Measurements from ENCODE around the gene NDUFB6.
"Not testable (repeated sequence)": the region's sequence is repeated elsewhere in the genome, so short reads cannot be mapped to it uniquely, and the experiment has no call there.

The NDUFB6 gene

GRCh38 chr9:32570262-32570661, 2.7 kb downstream of the NDUFB6 start:
- no peak for DNase-seq

- DNase-seq, result no peak
Measured at GRCh38 chr9:32566770-32567169, 6.2 kb downstream of the NDUFB6 start.

- no peak for DNase-seq
Measured at GRCh38 chr9:32565967-32566366, 7.0 kb downstream of the NDUFB6 start.

DNA sequence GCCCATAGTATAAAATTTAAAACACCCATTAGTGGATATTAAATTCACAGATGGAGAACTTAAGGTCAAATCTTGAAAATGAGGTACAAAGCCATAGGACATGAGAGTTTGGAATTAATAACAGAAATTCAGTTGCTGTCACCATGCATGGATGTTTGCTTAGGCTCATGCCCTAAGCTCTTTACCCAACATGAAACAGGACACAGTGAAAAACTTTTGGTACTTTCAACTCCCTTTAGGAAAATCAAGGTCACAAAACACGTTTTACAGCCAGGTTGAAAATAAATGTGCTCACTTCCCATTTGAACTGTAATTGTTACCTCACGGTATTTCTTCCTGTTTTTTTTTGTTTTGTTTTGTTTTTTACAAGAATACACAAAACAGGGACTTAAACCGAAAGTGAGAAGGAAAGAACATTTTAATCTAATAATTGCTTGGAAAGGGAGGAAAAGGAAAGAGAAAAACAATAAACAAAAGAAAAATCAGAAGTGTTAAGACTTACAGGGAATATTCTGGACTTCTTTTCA, 14.5 kb downstream of the NDUFB6 start:
- no peak for DNase-seq

DNA sequence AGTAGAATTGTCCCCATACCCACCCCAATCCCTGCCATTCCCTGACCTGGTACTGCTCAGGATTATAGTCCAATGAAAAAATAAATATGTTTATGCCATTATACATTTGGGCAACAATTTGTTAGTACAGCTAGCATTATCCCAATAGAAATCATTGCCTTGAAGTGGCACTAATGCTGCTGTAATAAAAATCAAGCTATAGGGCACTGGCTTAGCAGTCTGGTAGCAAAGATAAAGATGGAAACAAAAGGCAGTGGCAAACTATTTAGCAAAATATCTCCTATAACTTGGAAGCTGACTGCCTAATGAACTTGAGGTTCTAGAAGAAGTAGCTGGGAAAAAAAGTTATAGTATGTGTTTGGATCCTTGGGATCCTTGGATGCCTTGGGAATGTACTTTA, 18.4 kb downstream of the NDUFB6 start:
- no peak for DNase-seq

- no peak for DNase-seq
Measured at GRCh38 chr9:32554107-32554506, 18.9 kb downstream of the NDUFB6 start.

DNA sequence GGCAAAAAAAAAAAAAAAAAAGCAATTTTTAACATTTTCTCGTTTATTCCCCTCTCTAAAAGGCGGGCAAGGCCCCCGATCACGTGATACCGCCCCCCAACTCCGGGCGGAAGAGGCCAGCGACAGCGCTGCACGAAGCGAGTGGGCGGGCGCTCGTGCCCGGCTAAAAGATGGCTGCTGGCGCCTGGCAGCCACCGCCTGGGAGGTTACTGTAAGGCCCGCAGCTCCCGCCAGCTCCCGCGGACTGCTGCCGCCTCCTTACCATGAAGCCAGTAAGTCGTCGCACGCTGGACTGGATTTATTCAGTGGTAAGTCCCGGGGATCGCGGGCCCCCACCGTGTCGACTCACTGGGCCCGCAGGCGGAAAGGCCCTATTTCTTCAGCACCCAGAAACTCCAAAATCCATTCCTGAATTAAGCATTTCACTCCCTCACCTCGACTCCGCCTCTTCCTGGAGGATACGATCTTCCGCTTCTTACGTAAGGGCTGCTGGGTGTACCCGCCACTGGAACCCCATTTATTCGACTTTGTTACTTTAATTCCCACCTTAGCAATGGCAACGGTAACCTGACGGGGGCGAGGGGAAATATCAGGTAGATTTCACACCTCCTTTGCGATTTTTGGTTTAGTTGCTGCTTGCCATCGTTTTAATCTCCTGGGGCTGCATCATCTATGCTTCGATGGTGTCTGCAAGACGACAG, 20.6 kb downstream of the NDUFB6 start, which contains the start of the genes SMIM27 and TOPORS:
SMIM27 (plus strand) TSS at position 156 of the 701 bp plus-strand sequence; CDS start at position 264, 108 bp downstream.
TOPORS (minus strand) TSS at position 415 of the 701 bp plus-strand sequence; CDS start at position 265, 150 bp downstream.
- peak; percentile 92 for DNase-seq

- DNase-seq, result peak; percentile 79
Measured at GRCh38 chr9:32551276-32552051, 21.5 kb downstream of the NDUFB6 start.

- DNase-seq, result peak; percentile 94
Measured at GRCh38 chr9:32550562-32551275, 22.2 kb downstream of the NDUFB6 start.

- peak; percentile 11 for DNase-seq
Measured at GRCh38 chr9:32550150-32550561, 22.8 kb downstream of the NDUFB6 start.

DNA sequence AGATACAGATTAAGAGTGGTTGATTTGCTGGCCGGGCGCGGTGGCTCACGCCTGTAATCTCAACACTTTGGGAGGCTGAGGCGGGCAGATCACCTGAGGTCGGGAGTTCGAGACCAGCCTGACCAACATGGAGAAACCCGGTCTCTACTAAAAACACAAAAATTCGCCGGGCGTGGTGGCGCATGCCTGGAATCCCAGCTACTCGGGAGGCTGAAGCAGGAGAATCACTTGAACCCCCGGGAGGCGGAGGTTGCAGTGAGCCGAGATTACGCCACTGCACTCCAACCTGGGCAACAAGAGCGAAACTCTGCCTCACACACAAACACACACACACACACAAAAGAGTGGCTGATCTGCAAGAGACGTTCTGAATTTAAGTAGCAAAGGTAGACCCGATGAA, 24.7 kb downstream of the NDUFB6 start:
- DNase-seq, result not testable (repeated sequence)

DNA sequence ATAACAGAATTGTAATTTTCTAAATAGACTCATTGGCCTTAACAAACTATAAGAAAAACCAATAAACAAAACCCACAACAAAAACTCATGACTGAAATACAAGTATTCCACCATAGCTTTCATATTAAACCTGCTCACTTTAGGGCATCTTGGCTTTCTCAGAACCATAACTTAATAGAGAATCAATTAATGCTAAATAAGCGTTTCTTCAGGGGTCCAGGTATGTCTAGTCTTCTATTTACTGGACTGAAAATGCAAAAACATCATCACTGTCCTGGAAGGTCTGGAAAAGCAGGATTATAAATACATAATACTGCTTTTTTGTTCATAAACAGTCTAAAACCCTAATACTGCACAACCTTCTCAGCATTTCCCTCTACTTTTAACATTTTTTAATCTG, 27.1 kb downstream of the NDUFB6 start:
- DNase-seq, result no peak

DNA sequence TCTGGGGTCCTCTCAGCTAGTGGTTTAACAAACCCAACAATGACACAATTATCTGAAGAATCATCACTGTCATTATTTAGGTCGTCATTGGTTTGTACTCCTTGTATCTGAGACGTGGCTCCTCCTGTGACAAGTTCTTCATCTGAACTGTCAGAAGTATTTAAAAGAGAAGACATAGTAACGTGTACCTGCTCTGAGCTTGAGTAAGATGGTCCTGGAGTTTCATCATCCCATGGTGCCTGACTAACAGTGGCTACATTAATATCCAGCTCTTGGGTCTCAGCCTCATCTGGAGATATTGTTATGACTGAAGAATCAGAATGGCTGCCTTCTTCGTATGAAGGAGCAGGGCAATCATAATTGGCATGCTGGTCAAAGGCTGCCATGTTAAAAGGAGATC, 29.9 kb downstream of the NDUFB6 start:
- DNase-seq, result no peak

GRCh38 chr9:32533816-32534215, 39.1 kb downstream of the NDUFB6 start:
- no peak for DNase-seq

- no peak for DNase-seq
Measured at GRCh38 chr9:32533336-32533735, 39.6 kb downstream of the NDUFB6 start.

GRCh38 chr9:32526707-32527048, 46.3 kb downstream of the NDUFB6 start:
- DNase-seq, result no peak

DNA sequence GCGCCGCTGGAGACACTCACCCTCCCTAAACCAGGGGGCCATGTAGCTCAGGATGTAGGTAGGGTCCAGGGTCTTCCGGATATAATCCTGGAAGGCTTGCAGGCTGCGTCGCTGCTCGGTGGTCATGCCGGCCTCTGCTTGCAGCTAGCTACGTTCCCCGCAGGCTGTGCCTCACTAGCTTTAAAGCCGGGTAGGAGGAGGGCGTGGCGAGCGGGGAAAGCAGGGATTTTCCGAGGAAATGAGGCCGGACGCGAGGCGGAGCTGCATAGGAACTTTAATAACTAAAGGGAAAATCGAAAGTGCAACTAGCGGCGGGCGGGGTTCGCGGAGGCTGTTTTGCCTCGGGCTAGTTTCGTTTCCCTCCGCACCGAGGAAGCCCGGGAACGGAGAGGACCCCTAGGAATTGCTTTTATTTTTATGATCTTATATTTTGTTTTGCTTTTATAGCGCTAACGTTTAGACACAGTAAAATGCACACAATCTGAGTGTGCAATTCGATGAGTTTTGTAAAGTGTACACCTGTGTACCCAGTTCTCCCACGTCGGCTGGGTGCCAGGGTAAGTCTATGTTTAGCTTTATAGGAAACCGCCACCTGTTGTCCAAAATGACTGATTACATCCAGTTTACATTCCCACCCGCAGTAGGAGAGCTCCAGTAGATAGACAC, 46.8 kb downstream of the NDUFB6 start, which contains the start of gene RIGI:
RIGI (minus strand) TSS at position 156 of the 666 bp plus-strand sequence; CDS start at position 126, 30 bp downstream.
- peak; percentile 72 for DNase-seq

DNA sequence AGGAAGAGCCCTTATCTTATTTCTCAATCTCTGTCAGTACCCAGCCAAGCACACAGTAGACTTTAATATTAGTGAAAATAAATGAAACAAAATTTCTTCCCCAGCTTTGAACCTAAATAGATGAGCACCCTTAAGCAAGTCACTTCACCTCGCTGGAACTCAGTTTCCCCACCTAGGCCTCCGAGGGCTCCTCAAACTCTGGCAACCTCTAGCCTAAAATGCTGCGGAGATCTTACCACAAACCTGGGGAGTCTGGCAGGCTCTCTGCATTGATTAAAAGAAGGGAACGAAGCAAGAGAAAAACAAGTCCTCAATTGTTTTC, 47.3 kb downstream of the NDUFB6 start:
- DNase-seq, result no peak

DNA sequence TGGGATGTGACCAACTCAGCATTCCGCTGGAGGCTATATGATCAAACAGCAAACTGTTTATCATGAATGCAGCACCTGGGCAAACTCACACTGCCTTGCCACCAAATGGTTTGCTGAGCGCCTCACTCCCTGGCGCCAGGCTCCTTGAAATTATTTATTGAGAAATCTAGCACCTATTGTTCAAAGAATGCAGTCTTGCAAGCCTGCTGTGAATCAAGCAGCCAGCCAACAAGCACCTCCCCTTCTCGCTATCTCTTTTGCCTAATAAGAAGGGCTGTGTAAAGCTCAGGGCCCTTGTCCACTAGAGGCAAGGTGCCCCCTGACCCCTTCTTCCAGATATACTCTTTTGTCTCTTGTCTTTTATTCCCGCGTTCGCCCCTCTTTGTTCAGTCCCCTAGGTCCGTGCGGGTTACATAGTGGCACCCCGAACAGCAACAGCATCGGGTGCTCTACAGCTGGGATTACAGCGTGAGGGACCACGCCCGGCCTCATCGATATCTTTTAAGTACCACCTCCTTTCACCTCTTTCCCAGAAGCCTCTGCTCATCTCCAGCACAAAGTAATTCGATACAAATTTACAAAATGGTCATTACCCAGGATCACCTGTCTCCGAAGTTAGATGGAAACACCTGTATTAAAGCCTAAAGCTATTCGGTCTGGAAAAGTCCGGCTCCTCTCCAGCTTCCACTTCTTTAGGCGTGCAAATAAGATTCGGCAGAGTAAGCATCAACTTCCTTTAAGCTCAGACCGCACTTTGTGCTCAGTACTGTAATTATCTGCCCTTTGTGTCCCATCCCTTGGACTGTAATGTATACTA, 47.9 kb downstream of the NDUFB6 start:
- no peak for DNase-seq

DNA sequence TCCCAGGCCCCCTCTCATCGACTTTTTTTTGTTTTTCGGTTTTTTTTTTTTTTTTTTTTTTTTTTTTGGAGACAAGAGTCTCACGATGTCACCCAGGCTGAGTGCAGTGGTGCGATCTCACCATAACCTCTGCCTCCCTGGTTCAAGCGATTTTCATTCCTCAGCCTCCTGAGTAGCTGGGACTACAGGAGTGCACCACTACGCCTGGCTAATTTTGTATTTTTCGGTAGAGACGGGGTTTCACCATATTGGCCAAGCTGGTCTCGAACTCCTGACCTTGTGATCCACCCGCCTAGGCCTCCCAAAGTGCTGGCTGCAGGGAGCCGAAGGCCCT, 48.4 kb downstream of the NDUFB6 start:
- DNase-seq, result not testable (repeated sequence)

DNA sequence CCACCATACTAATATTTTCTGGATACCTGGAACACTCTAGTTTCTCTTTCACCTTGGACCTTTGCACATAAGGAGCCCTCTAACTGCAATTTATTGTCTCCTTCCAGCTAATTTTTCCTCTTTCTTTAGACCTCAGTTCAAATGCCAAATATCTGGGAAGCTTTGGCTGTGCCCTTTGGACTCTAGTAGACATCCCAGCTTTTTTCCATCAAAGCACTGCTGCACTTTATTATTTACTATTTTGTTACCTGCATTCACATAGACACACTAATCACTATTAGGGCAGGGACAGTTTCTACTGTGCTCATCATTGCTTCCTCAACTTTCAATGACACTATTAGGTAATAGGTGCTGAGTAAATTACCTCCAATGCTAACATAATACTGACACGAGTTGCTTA, 49.0 kb downstream of the NDUFB6 start:
- no peak for DNase-seq

- DNase-seq, result no peak
Measured at GRCh38 chr9:32518276-32518675, 54.7 kb downstream of the NDUFB6 start.
